ENCODE measurements around the gene ADK.

The ADK gene

DNA sequence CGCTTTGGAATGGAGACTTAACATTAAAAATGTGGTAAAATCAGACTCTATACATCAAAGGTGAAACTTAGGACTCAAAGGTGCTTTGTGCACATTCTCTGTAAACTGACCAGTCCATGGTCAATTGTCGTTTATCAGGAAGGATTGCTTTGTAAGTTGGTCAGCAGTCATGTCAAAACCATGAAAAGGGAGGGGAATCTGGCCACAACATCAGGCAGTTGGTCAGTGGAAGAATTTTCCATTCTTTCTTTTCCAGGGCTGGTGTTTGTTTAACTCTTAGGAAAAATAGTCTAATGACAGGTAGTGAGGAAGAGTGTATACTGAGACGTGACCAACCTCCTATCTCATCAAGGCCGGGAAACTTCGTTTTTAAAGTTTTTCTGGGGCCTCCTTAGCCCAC, 226.5 kb downstream of the ADK start:
- DNase-seq, result no peak

DNA sequence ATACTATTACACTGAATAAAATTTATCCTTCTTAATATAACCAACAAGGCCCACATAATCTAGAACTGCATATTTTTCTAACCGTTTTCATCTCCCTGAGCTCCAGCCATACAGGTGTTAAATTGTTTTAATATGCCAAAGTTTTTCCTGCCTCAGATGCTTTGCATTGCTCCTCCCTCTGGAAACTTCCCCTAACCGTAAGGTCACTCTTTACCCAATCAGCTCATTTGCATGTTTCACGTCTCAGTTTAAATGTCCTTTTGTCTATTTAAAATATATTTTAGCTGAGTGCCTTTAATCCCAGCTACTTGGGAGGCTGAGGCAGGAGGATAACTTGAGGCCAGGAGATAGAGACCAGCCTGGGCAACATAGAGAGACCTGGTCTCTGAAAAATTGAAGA, 228.5 kb downstream of the ADK start:
- no peak for DNase-seq

DNA sequence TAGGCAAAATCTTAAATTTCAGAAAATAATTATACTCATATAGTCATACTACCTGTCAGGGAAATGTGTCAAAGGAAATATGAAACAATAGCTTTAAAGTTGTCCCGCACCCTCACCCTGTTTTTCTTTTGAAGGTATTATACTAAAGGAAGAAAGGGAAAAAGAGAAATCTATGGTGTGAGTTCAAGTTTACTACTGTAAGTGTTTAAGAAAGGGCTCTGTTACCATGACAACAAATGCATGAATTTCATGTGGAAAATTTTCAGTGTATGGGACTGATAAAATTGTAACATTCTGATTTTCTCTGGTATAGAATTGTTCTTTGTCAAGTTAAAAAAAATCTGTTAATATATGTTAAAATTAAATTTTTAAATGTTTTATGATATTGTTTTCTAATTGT, 229.8 kb downstream of the ADK start:
- DNase-seq, result no peak

DNA sequence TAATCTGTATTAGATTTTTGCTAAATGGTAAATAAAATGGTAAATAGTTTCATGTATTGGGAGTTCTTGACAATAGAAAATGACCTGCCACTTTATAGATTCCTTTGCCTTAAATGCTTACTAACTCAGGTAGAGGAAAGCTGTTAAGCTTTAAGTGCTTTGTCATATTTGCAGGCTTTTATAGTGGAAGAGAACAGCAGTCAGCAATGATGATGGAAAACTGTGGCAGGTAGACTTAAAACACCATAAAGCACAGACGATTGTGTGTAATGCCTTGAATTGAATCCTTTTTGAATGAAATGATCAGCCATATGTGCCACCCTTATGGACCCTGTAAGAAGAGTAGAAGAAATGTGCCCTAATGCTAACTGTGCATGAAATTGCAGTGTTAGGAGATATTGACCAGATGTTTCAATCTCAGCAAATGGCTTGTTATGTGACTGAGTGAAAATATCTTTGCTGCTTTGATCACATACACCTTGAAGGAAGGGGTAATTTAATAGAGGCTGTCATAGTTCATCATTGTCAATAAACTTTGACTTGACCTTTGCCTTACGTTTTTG, 230.4 kb downstream of the ADK start:
- DNase-seq, result no peak

DNA sequence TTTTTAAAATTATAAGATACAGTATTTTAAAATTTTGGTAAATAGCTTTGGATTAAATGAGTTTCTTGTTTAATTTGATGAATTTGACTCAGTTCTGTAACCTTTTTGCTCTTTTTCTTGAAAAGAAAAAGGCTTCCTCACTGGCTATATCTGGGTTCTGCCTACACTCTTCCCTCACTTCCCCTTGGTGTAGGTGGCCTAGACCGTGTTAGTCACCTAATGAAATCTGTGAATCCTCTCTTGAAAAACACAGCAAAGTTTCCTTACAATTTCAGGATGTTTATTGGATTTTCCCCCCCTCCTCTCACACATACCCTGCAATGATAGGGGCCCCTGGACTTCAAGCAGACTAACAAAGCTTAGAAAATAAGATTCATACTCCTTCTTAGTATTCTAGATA, 231.6 kb downstream of the ADK start:
- no peak for DNase-seq

DNA sequence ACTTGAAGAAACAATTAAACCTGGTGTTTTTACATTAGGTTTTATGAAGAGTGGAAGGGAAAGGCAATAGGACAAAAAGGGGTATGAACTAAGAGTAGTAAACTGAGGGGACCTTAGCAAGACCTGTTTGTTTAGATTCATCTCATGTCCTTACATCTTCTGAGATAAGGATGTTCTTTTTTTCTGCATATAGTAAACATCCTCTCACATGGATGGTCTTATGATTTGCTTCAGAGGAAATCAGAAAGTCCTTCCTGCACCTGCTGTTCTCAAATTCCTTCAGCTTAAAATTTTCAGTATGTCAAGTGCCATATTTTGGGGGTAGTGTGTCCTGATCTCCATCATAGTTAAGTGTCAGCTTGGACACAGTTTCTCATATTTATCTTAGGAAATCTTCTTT, 232.6 kb downstream of the ADK start:
- no peak for DNase-seq

DNA sequence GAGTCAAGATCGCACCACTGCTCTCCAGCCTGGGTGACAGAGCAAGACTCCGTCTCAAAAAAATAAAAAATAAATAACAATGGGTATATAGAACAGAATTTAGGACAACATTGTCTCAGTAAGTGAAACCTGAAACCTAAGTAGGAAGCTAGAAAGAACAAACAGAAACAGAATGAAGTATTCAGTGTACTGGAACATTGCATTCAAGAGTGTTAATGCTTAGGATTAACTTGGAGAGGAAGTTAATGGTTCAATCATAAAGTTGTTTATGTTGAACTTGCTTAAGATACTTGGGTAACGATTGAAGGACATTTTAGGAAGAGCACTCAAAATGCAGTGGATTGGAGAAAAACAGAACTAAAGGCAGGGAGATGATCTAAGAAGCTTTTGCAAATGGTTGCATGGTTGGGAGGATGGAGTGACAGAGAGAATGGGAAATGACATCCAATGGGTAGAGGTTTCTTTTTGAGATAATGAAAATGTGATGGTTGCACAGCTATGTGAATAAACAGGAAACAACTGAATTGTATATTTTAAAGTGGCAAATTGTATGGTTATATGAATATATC, 233.7 kb downstream of the ADK start:
- DNase-seq, result no peak

DNA sequence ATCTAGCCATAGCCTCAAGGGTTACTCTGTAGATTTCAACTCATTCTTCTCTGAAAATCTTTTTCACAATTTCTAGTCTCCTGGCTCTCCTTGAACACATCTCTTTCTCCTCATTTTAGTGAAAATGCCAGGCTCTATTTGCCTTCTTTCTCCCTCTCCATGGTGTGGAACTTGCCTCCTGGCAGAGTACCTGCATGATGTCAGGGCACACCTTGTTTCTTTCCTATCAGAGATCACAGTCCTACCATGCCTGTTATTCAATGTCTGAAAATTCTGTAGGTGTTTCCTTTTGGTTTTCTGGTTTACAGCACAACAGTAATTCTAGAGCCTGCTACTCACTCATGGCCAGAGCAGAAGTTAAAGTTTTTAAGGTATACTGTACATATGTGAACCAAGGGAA, 237.8 kb downstream of the ADK start:
- no peak for DNase-seq

DNA sequence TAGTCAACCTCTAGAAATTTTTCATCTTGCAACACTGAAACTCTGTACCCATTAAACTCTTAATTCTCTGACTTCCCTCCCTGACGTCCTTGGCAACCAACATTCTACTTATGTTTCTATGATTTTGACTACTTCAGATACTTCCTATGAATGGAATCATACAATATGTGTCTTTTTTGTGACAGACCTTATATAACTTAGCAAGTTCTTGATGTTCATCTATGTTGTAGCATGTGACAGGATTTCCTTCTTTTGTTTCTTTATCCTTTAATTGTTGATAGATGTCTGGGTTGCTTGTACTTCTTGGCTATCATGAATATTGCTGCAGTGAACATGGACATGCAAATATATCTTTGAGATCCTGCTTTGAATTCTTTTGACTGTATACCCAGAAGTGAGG, 240.8 kb downstream of the ADK start:
- no peak for DNase-seq

DNA sequence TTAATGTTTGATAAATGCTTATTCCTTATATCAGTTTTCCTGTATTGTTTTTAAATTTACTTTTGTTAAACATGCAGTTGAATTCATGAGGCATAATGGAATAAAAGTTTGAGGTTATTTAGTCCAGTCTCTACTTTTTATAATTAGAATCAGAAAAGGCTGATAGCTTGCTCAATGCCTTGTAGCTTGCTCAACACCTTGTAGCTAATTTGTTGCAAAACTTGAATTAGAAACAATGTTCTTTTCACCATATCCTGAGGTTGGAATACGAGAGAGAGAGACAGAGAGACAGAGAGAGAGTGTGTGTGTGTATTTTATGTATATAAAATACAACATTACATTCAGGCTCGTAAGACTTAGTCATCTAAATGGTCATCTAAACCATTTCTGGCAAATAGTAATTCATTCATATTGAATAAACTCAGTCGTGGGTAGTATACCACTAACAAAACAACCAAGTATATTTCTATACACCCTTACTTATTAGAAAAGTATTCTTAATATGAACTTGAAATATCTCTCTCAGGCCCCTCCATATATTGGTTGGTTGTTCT, 243.5 kb downstream of the ADK start:
- no peak for DNase-seq

DNA sequence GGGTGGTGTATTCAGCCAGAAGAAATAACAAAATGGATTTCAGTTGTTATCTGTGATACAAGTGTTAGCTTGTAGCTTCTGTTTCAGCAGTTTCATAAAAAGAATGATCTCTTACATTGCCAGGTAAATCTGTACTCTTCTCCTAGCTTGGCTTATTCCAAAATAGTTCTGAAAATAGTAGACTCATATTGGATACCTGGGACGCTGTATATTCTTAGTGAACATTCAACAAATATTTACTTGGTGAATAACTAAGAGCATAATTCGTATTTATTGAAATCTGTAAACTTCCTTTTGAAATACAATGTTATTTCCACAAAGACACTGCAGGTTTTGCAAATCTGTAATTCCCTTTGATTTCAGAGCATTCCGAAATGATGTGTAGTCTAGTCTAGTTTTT, 249.2 kb downstream of the ADK start:
- DNase-seq, result no peak

DNA sequence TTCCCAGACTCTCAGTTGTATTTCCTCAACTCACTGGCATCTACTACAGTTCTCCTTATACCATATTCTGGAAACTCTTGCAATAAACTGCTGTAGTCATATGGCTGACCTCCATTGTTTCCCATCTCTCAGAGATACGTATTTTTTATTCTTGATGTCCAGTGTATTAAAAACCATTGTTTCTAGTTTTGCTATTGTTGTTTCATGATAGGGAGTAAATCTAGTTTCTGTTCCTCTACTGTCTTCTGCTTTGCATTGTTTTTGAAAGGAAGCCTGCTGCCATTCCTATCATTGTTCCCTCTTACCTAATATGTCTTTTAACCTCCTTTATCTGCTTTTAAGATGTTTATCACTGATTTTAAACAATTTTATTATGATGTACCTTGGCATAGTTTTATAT, 255.0 kb downstream of the ADK start:
- no peak for DNase-seq

DNA sequence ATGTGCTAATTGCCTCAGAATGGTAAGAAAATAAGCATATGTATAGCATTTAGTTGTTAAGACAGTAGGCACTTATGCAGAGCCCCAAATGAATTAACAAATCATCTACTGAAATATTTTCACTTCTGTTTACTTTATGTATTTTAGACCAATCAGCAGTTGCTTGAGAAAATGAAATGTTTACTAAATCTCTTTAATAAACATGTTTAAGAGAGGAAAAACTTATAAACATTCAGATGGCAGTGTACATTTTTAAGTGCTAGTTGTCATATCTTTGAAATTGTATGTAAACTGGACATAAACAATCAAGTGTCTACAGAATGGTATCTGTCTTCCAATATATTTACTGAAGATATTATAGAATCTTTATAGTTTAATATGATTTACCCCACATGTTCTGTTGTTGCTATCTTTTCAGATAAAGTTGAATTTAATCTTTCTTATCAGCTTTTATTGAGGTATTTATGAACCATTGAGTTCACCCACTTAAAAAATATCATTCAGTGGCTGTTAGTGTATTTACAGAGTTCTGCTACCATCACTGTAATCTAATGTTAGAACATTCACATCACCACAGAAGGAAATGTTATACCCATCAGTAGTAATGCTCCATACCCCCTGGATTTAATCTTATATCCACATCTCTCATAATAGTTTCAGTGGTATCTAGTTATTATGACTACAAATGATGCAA, 264.3 kb downstream of the ADK start:
- no peak for DNase-seq

DNA sequence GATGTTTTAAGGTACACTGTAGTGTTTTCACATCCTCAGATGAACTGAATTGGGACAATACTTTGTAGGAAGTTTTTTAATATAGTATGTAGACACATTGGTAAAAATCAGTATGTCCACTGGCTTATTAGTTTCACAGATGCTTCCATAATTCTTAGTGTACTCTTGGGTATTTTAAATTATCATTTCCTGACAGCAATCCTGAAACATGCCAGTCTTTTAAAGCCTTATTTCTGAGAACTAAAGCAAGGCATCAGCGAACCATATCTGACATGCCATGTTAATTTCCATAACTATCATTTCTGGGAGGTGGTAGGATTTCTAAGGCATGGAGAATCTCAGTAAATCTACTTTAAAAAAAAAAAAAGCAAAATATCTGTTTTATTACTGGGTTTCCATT, 266.4 kb downstream of the ADK start:
- no peak for DNase-seq

DNA sequence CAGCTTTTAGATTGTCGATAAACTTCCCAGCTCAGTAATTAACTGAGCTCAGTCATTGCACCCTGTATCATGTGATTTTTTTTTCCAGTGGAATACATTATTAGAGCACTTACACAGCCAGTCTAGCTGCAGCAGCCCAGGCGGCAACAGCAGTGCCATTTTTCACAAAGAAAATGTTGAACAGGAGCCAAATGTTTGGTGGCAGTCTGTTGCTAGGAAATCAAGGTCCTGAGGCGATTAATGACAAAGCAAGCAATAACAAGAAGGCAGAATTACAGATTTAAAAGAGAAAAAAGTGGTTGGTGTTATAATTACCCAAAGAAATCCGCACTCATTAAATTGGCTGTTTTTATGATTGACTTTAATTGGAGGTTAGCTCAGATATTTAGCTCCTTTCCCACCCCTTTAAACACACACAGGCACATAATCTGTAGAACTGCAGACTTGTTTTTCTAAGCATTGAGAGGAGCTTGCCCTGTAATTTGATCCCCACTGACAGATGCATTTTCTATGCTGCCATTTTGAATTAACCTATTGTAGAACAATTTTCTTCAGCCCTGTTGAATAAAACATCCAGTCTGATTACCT, 267.4 kb downstream of the ADK start:
- no peak for DNase-seq

DNA sequence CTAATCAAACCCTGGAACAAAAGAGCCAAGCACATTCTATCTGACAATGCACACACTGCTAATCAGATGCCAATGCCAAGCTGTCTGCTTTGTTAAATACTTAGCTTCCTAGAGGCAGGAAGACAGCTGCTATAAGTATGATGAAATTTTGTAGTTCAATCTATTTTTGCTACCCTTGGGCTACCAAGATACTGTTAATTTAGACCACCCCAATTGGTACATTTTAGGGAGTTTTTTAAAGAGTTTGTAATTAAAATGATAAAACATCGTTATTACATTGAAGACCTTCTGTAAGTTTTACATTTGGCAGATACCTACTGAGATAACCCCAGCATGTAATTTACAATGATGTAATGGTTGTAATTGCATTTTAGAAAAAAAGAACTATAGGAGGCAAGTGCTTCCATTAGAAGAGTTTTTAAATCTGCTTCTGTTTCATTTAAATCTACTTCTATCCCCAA, 268.5 kb downstream of the ADK start:
- no peak for DNase-seq

DNA sequence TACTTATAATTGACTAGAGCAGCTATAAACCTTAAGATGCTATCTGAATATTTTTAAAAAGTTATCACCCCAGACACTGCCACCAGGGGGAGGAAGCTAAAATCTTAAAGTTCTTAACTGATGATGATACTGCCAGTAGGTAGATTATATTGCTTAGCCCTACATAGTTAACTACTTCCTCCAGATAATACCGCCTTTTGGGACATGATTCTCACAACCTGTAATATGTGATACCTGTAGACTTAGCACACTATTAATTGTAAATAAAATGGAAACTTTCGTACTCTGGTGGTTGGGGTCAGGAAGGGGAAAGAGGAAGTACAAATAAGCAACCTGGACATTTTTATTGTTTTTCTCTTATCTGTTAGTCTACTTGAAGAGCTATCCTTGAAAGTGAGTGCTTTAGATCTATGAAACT, 268.9 kb downstream of the ADK start:
- no peak for DNase-seq

DNA sequence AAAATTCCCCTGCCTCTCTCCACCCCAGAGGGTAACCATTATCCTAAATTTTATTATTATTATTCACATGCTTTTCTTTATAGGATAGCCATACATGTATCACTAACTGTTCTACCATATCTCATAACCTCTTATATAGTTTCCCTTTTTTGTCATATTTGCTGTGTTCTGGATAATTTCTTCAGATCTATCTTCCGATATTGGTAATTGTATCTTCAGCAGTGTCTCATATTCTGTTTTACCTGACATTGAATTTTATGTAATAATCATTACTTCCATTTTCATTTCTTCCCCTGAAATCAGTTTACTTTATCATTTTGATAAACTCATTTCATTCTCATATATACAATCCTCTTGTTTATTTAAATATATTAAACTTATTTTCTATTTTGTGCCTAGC, 273.5 kb downstream of the ADK start:
- DNase-seq, result no peak

DNA sequence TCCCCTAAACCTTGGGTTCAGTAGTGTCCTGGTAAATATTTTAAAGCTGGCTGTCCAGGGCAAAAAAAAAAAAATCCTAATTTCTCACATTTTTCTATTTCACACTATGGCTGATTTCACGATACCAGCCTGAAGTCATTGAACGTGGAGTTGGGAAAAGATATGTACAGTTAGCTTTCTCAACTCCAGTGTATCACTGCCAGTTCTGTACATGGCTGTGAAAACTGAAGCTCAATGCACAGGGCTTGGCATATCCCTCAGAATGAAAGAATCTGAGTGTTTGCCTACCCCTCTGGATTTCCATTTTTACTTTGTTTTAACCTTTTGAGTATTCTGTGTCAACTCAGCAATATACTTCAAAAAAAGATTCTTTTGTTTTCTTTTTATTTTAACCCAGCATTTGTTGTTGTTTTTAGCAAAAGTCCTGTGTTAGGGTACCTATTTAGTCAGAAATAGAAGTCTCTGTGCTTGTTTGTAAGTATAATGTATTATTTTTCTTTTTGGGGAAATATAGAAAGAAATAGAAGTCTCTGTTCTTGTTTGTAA, 274.5 kb downstream of the ADK start:
- DNase-seq, result no peak

DNA sequence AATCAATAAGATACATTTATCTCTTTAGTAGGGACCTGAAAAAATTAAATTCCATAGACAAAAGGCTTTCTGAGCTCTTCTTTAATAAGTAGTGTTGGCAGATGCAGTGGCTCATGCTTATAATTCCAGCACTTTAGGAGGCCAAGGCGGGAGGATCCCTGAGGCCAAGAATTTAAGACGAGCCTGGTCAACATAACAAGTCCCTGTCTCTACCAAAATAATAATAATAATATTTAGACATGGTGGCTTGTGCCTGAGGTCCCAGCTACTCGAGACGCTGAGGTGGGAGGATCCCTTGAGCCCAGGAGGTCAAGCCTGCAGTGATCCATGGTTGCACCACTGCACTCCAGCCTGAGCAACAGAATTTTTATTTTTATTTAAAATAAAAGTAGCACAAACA, 280.8 kb downstream of the ADK start:
- no peak for DNase-seq

DNA sequence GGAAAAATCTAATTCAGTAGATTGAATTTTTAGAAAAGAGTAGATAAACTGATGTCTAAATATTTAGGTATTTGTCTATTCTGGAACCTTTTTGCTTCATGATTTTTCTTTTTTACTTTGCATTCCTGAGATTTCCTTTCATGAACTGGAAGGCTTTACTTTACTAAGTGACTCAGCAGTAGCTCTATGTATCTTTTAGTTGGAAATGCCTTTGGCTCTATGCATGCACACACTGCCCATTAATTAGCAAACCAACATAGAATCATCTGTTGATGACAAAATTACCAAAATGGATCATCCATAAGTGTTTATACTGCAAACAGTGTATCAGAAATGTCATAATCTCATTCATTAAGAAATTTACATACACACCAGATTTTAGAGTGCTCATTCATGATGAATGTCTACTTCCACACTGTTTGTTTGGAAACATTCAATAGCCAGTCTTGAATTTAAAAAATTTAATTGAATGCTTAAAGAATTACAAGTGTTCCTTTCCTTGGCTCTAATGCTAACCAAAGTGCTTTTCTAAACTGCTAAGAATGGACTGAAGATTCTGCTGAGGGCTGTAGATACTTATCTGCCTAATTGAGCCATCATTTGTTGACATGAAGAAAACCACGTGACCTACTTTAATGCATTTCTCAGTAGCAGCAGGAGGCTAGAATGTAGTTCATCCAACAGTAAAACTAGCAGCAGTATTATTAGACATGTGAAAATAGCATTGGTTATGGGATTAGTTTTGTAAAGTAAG, 282.0 kb downstream of the ADK start:
- DNase-seq, result no peak

DNA sequence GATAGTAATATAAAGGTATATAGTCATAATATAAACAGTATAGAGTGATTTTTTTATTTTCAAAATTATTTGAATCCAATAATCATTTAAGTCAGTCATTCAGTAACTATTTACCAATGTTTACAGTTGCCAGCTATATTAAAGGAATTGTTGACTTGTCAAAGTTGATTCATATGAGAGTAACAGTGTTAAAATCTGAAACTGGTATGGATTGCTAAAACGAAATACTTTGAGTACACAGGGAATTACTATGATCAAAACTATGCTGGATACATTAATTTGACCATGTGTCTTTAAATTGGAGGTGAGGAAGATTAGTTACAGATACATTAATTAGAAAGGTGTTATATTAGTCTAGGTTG, 282.6 kb downstream of the ADK start:
- DNase-seq, result no peak

DNA sequence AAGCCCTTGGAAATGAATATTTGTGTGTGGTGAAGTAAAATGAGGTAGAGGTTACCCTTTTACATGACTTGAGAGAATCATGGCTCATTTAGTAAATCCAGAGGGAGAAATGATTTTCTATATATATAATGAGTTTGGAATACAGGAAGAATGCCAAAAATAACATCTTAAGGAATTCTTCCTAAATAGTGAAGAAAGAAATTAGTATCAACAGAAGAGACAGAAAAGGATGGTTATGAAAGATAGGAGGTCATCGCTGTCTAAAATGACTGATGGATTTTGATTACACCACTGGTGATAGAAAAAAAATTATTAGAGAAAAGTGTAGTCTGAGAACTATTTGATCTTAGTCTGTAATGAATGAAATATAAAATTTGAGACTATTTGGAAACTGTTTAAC, 283.0 kb downstream of the ADK start:
- DNase-seq, result no peak
